IPS-11a (cell line): ENCODE results near the gene NDUFS4.
"Not testable (repeated sequence)": the region's sequence is repeated elsewhere in the genome, so short reads cannot be mapped to it uniquely, and the experiment has no call there.

Source experiments
- H3K4me3 ChIP-seq: one replicate; pipeline ENCODE4 v1.5.1; 2013; ENCODE audit warnings: low read depth, low read length, control low read depth

NDUFS4 gene

GRCh38 chr5:53571403-53571802 is 11.0 kb downstream of the NDUFS4 start:
- no peak overlapping the region for H3K4me3 ChIP-seq

GRCh38 chr5:53575101-53575500 is 14.7 kb downstream of the NDUFS4 start:
- H3K4me3 ChIP-seq: no peak overlapping the region

- H3K4me3 ChIP-seq: no peak overlapping the region
These were observed 15.4 kb downstream of the NDUFS4 start for GRCh38 chr5:53575831-53576230.

GRCh38 chr5:53576674-53577073 is 16.2 kb downstream of the NDUFS4 start:
- no peak overlapping the region for H3K4me3 ChIP-seq

- no peak overlapping the region for H3K4me3 ChIP-seq
These were observed 18.4 kb downstream of the NDUFS4 start for GRCh38 chr5:53578854-53579253.

GRCh38 chr5:53580547-53580946 is 20.1 kb downstream of the NDUFS4 start:
- H3K4me3 ChIP-seq: no peak overlapping the region

GRCh38 chr5:53582225-53582624 is 21.8 kb downstream of the NDUFS4 start:
- no peak overlapping the region for H3K4me3 ChIP-seq

GRCh38 chr5:53590759-53591158 is 30.3 kb downstream of the NDUFS4 start:
- H3K4me3 ChIP-seq: no peak overlapping the region

GRCh38 chr5:53594419-53594818 is 34.0 kb downstream of the NDUFS4 start:
- H3K4me3 ChIP-seq: no peak overlapping the region

GRCh38 chr5:53597894-53598293 is 37.5 kb downstream of the NDUFS4 start:
- H3K4me3 ChIP-seq: no peak overlapping the region

- no peak overlapping the region for H3K4me3 ChIP-seq
These were observed 41.1 kb downstream of the NDUFS4 start for GRCh38 chr5:53601570-53601969.

GRCh38 chr5:53603009-53603687 is 42.7 kb downstream of the NDUFS4 start:
- no peak overlapping the region for H3K4me3 ChIP-seq

- no peak overlapping the region for H3K4me3 ChIP-seq
These were observed 43.9 kb downstream of the NDUFS4 start for GRCh38 chr5:53604309-53604708.

GRCh38 chr5:53607886-53608285 is 47.4 kb downstream of the NDUFS4 start:
- H3K4me3 ChIP-seq: no peak overlapping the region

GRCh38 chr5:53608897-53609296 is 48.5 kb downstream of the NDUFS4 start:
- H3K4me3 ChIP-seq: not testable (repeated sequence)

- no peak overlapping the region for H3K4me3 ChIP-seq
These were observed 52.6 kb downstream of the NDUFS4 start for GRCh38 chr5:53613061-53613460.

- no peak overlapping the region for H3K4me3 ChIP-seq
These were observed 53.1 kb downstream of the NDUFS4 start for GRCh38 chr5:53613536-53613935.

GRCh38 chr5:53614376-53614885 is 54.0 kb downstream of the NDUFS4 start:
- H3K4me3 ChIP-seq: no peak overlapping the region

- no peak overlapping the region for H3K4me3 ChIP-seq
These were observed 56.6 kb downstream of the NDUFS4 start for GRCh38 chr5:53616939-53617549.

- H3K4me3 ChIP-seq: no peak overlapping the region
These were observed 70.8 kb downstream of the NDUFS4 start for GRCh38 chr5:53631251-53631650.

GRCh38 chr5:53642061-53642460 is 81.6 kb downstream of the NDUFS4 start:
- H3K4me3 ChIP-seq: no peak overlapping the region

GRCh38 chr5:53643445-53643844 is 83.0 kb downstream of the NDUFS4 start:
- no peak overlapping the region for H3K4me3 ChIP-seq

- H3K4me3 ChIP-seq: no peak overlapping the region
These were observed 84.6 kb downstream of the NDUFS4 start for GRCh38 chr5:53645078-53645477.
